ENCODE results near the gene LRPAP1.
"Not testable (repeated sequence)": the region's sequence is repeated elsewhere in the genome, so short reads cannot be mapped to it uniquely, and the experiment has no call there.

LRPAP1 gene

GRCh38 chr4:3455596-3455995 is 76.6 kb downstream of the LRPAP1 start:
- in situ Hi-C loops (cut with MboI; ENCODE audit: low sequenced_read_pairs); H3K4me1 ChIP-seq; H3K9me3 ChIP-seq; H3K4me3 ChIP-seq; H3K27me3 ChIP-seq (ENCODE audit: low read depth); DNase-seq (ENCODE audit: low spot score in 2 of 2); H3K36me3 ChIP-seq (replicated peaks): not testable (repeated sequence)

Data from HAP-1 (cell line).